Endometrial microvascular endothelial cells (primary cell): ENCODE data around the gene TWIST2. TPM values are rescaled to one million over a fixed set of nuclear protein-coding genes. Genes with fewer than 3 reads are reported as not detected.

Experiments
- in situ Hi-C: cut with HindIII; loops from 2 replicates; pipeline ENCODE4 v1.10.0; 2017; ENCODE audit warnings: low sequenced_read_pairs, low pct_unique_long_range_greater_than_20kb; ENCODE audit errors: inconsistent ontology term
- total RNA-seq: library from RNA; depleted of rRNA; stranded (reverse); fragments of >200 nt; gene quantifications from one replicate; pipeline ENCODE4 v1.2.3, GENCODE V29; 2015; ENCODE audit errors: inconsistent ontology term

Gene TWIST2
- total RNA-seq, 1 donor from 2014 or later = 1.1 TPM

GRCh38 chr2:238831177-238831576 lies 16.7 kb upstream of the TWIST2 start:
- in situ Hi-C loops = no loop called here

- in situ Hi-C loops = no loop called here
Observed at GRCh38 chr2:238834982-238835381, 12.9 kb upstream of the TWIST2 start.

GRCh38 chr2:238835726-238836301 lies 12.1 kb upstream of the TWIST2 start:
- in situ Hi-C loops = no loop called here

DNA sequence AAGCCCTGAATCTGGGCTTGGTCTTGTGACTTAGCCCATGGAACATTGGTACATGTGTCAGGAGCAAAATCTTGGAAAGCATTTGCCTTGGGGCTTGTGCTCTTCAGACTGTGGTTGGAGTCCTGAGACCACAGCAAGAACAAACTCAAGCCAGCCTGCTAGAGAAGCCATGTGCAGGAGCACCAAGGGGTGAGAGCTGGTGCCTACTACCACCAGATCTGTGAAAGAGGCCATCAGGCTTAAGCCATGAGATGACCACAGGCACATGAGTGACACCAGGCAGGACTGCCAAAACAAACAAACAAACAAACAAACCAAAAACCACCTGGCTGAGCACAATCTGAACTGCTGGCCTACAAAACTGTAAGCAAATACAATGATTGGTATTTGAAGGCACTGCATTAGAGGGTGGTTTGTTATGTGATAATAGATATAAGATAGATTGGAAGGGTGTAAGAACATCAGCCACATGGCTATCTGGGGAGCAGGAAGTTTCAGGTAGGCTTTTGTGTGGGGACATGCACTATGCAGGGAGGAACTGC lies 9.0 kb upstream of the TWIST2 start:
- in situ Hi-C loops = no loop called here

GRCh38 chr2:238839428-238839827 lies 8.5 kb upstream of the TWIST2 start:
- in situ Hi-C loops = no loop called here

DNA sequence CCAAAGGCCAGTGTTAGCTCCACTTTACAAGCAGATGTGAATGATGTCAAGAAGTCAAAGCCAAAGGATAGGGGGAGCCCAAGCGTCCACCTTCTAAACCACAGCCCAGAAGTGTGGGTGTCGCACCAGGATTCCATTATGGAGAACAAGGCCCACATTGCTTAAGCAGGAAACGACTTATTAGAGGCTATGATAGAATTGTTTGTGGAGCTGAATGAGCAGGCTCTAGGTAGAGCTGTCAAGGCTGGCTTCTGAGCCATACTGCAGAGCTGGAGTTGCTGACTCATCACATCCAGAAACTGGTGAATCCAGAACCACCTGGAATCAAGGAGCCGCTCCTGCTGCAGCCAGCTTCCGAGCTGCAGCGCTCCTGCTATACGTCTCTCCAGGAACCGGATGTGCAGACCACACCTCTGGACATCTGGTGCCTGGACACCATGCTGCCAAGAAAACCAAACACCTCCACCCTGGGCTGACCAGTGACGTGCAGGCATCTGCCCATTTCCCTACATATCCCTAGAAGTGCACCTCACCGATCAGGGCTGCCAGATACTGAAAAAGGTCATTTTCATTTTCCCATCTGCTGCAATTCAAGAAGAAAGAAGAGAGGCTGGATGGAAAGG lies 6.2 kb upstream of the TWIST2 start:
- in situ Hi-C loops = no loop called here

DNA sequence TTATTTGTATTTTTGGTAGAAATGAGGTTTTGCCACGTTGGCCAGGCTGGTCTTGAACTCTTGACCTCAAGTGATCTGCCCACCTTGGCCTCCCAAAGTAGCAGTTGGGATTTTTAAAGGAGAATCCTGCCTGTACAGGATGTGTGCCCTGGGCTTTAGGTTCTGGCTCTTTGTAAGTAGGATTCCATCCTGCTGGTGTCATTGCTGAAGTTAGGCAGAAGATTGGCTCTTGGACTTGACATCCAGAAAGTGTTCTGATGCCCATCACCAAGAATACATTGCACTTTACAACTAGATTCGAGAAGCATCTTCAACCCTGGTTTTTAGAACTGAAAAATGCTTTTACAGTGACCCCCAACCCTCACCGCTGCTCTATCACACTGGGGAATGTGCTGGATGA lies 4.4 kb upstream of the TWIST2 start:
- in situ Hi-C loops = no loop called here

GRCh38 chr2:238845583-238846377 lies 2.1 kb upstream of the TWIST2 start:
- in situ Hi-C loops = no loop called here

- in situ Hi-C loops = no loop called here
Observed at GRCh38 chr2:238846378-238846627, 1.6 kb upstream of the TWIST2 start.

DNA sequence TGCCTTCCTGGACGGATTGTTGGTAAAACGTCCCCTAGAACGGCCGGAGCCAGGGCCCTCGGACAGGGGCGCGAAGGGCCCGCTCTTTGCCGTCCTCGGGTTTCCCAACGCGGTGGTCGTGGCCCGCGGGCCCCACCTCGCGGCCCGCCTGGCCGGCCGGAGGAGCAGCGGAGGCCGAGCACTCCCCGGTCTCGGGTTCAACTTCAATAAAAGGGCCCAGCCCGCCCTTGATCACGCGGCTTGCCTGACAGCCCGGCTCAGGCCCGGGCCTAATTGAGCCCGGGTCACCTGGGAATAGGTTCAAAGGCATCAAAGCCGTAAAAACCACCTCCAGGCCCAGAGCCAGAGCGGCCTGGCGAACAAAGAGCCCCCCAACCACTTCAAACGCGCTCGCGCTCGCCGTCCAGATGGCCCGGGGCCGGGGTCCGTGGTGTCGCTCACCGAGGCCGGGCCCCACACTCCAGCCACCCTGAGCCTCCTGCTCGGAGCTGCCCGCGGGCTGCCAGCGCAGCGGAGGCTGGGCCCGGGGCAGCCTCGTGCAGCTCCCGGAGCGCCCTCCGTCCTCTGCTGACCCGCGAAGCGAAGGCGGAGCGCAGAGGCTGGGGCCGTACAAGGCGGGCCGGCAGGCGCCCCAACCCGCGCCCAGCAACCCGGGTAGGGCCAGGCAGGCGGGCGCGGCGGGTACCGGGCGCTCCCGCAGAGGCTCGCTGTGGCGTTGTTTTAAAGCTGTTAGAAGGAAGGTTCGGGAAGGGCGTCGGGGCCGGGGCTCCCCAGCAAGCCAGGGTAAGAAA lies 1.1 kb upstream of the TWIST2 start:
- in situ Hi-C loops = no loop called here

- in situ Hi-C loops = no loop called here
Observed at GRCh38 chr2:238847419-238847801, 475 bp upstream of the TWIST2 start.

DNA sequence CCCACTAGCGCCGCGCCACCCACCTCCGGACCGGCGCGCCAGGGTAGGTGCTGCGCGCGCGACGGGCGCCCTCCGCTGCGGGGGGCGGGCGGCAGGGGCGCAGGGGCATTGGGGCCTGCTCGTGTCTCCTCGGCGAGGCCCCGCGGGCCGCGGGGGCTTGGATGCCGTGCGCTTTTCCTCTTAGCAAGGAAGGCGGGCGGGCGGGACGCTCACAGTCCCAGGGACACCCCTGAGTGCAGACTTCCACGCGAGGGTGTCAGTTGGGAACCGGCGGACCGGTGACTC lies 748 bp downstream of the TWIST2 start:
- in situ Hi-C loops = no loop called here

- in situ Hi-C loops = no loop called here
Observed at GRCh38 chr2:238848976-238849853, 1.3 kb downstream of the TWIST2 start.

DNA sequence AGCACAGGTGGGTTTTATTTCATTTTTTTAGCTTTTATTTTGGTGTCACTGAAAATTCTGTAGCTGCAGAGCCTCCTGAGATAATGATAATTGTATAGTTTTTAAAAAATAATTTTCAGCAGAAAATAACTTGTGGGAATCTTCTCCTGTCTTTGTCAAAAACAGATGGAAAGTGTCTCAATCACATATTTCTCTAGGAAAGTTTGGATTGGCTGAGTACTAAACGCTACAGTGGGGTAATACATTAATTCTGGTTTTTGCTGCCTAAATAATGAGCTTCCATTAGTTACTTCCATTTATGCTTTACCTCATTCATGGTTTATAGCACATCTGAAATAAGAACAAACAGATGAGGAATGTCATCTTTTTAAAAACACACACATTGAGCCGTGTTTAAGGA lies 2.2 kb downstream of the TWIST2 start:
- in situ Hi-C loops = no loop called here

GRCh38 chr2:238851026-238851425 lies 3.1 kb downstream of the TWIST2 start:
- in situ Hi-C loops = no loop called here

DNA sequence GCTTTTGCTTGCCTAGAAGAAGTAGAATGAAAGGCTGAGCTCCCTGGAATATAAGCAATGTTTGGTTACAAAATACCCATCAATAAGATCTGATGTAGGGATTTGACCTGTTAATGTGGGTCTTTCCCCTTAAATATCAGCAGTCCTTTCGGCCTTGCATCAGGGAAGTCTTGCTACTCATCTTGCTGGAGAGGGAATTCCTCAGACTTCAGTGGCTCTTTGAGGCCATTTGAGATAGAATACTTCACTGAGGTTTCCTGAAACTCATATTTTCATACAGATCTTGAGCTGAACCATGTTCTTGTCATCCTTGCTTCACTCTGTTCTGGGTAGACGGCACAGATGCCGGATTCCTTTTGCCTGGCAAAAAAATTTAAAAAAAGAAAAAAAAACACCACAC lies 3.9 kb downstream of the TWIST2 start:
- in situ Hi-C loops = no loop called here

- in situ Hi-C loops = no loop called here
Observed at GRCh38 chr2:238852206-238852869, 4.5 kb downstream of the TWIST2 start.

GRCh38 chr2:238853218-238853617 lies 5.3 kb downstream of the TWIST2 start:
- in situ Hi-C loops = no loop called here
